Heart right ventricle (tissue), 16 donors: ENCODE measurements around the gene CLMN. TPM values are rescaled to one million over a fixed set of nuclear protein-coding genes. Genes with fewer than 3 reads are reported as not detected.

Experiments used
- ATAC-seq, 8 donors: fragments of 200-7000 bp; cut with Tn5 transposase; one replicate each; pipeline ENCODE4 v1.9.1; 2020; ENCODE audit warnings: mild to moderate bottlenecking in 8 of 8, moderate library complexity in 8 of 8, moderate number of reproducible peaks in 1 of 8
- DNase-seq, 2 donors: peaks; one replicate each; pipeline ENCODE4 v3.0.0-alpha.2; 2020
- H3K27ac ChIP-seq, 10 donors: fragments of 200-600 bp; sonication (generic) in 2 of 10; one replicate each; pipeline versions ENCODE4 v1.5.0 to v1.8.0; 2020 to 2022; ENCODE audit warnings: mild to moderate bottlenecking in 3 of 10
- H3K27me3 ChIP-seq, 7 donors: fragments of 200-600 bp; one replicate each; pipeline ENCODE4 v1.8.0; 2021 to 2022; ENCODE audit warnings: mild to moderate bottlenecking in 2 of 7
- H3K36me3 ChIP-seq, 9 donors: fragments of 200-600 bp; sonication (generic) in 1 of 9; one replicate each; pipeline versions ENCODE4 v1.5.0 to v1.8.0; 2020 to 2022; ENCODE audit warnings: mild to moderate bottlenecking in 2 of 9
- H3K4me1 ChIP-seq, 9 donors: fragments of 200-600 bp; sonication (generic) in 1 of 9; one replicate each; pipeline versions ENCODE4 v1.5.0 to v1.8.0; 2020 to 2022; ENCODE audit warnings: mild to moderate bottlenecking in 4 of 9
- H3K4me3 ChIP-seq, 10 donors: fragments of 200-600 bp; sonication (generic) in 2 of 10; one replicate each; pipeline versions ENCODE4 v1.5.0 to v1.8.0; 2020 to 2022; ENCODE audit warnings: mild to moderate bottlenecking in 7 of 10, moderate library complexity in 2 of 10
- H3K9me3 ChIP-seq, 11 donors: fragments of 200-600 bp in 10 of 11; sonication (generic) in 2 of 11; one replicate each; pipeline versions ENCODE4 v1.5.0 to v1.8.0; 2013 to 2022; ENCODE audit warnings: mild to moderate bottlenecking in 2 of 11, control low read depth in 1 of 11, moderate library complexity in 1 of 11
- WGBS, 2 donors: extraction: QIAGEN DNeasy Blood & Tissue Kit; methylation state at CpG; one replicate each; pipeline ENCODE4 v1.1.7; 2013; ENCODE audit warnings: inconsistent platforms in 1 of 2; 5-methylcytosine and 5-hydroxymethylcytosine counted together
- intact Hi-C, 10 donors: fragments of 100-400 bp; cut with DNase I; formaldehyde crosslinking; loops; one replicate each; pipeline versions ENCODE4 v1.11.1 to v1.14.2; 2022
- polyA plus RNA-seq, 2 donors: library from polyadenylated mRNA; stranded (reverse); fragments of 200-250 nt; gene quantifications; one replicate each; pipeline ENCODE4 v1.2.3, GENCODE V29; 2013
- total RNA-seq, 10 donors: library from RNA; stranded (reverse); fragmentation: NEBNext Ultra II Directional in 3 of 10; extraction: Animal tissue kit (Norgen Biotek cat#: 25700) in 3 of 10; gene quantifications; one replicate each; pipeline versions ENCODE4 v1.2.1 to v1.2.4, GENCODE V29; 2021 to 2023
- TF ChIP-seq, protein P1 (sequence below), 9 donors: fragments of 200-600 bp; sonication (generic) in 2 of 9; IDR thresholded peaks; one replicate each; pipeline versions ENCODE4 v1.5.0 to v1.8.0; 2021 to 2022; ENCODE audit warnings: antibody characterized with exemption in 9 of 9, mild to moderate bottlenecking in 5 of 9, moderate library complexity in 1 of 9
- donor health status: Arrhythmogenic right ventricular cardiomyopathy.
- donor health status: ischemic (EF 13 %, LVEDD 7.1; RV severe dilation, severe dysfunction).
- donor health status: healthy with polysubstance abuse.
- donor health status: DM: no; HTN: yes; CAD: no.
- donor health status: DM: no; HTN: no; CAD: no.
- donor health status: ischemic (EF 25% LVEDD 6.9; RV normal size, moderate dysfunction).
- donor health status: ischemic (EF 25% LVEDD 5.7; RV mildly dilated, moderate dysfunction).
- donor health status: healthy.
- donor health status: DM: yes; HTN: yes; CAD: no.
- donor health status: Ischemic cardiomyopathy.
- donor health status: ischemic (EF 35%, LVEDD 5.7; RV mildly dilated, moderate dysfunction).
- donor health status: nonischemic (EF 11% LVEDD 7.7; RV severe dilation, severe dysfunction).
- donor health status: DM: yes; HTN: yes; CAD: no.
- donor health status: PGD.
- donor health status: ischemic (EF 29% LVEDD 5.4; RV normal size, mild dysfunction).
- donor health status: nonischemic (EF 23%, LVEDD 6.1; RV moderate dilation, normal function).

CLMN gene
- total and polyA plus RNA-seq, 12 donors, result 2.6 to 14.5 (median 5.9) TPM

DNA sequence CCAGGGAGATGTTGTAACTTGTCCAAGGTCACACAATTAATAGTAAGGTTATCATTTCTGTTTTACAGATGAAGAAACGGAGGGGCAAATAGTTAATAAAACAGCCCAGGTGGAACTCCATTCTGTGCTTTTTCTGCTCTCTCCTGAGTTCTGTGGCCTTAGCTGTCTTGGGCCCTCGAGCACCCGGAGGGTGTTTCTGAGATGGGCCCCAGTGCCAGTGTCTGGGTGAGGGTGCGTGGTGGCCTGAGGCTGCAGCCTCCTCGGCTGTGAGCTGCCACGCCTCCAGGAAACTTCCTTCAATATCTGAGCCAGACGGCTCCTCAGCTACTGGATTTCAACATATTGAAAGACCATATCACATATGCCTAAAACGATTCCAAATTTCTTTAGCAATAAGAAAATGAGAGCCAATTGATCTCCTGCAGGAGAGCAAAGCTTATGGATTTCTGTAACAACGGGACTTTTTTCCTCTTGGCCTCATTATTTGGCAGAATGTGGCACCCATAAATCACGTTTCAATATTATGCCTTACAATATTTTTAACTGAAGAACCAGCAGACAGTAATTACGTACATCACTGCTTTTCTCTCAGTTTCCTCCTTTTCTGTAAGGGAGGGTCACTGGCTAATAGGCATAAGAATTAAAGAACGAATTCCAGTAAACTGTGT, 87.6 kb downstream of the CLMN start:
- peaks cover 0 to 53% (median 17%) of the 10 kb centered on the region in 9 donors for H3K4me1 ChIP-seq
- no peak overlapping the region for H3K27ac ChIP-seq
- ATAC-seq (no peak), DNase-seq (no peak)
- peaks cover 0 to 29% (median 4%) of the 10 kb centered on the region in 7 donors for H3K27me3 ChIP-seq
- TF ChIP-seq, protein P1, sequence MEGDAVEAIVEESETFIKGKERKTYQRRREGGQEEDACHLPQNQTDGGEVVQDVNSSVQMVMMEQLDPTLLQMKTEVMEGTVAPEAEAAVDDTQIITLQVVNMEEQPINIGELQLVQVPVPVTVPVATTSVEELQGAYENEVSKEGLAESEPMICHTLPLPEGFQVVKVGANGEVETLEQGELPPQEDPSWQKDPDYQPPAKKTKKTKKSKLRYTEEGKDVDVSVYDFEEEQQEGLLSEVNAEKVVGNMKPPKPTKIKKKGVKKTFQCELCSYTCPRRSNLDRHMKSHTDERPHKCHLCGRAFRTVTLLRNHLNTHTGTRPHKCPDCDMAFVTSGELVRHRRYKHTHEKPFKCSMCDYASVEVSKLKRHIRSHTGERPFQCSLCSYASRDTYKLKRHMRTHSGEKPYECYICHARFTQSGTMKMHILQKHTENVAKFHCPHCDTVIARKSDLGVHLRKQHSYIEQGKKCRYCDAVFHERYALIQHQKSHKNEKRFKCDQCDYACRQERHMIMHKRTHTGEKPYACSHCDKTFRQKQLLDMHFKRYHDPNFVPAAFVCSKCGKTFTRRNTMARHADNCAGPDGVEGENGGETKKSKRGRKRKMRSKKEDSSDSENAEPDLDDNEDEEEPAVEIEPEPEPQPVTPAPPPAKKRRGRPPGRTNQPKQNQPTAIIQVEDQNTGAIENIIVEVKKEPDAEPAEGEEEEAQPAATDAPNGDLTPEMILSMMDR (IDR thresholded peaks at IDR 0.05), result no peak
- 71 to 77% methylated on average over 12 of the region's 12 CpGs for WGBS, 2 donors
- intact Hi-C loops, result loop anchor here in 1 of 10 donors (10.0 kb wide), 1 partner anchor 63 kb away; no protein-coding TSS in a partner anchor
- no peak overlapping the region for H3K4me3 ChIP-seq
- no peaks in the 10 kb centered on the region for H3K36me3 ChIP-seq
- H3K9me3 ChIP-seq, result no peaks in the 10 kb centered on the region

DNA sequence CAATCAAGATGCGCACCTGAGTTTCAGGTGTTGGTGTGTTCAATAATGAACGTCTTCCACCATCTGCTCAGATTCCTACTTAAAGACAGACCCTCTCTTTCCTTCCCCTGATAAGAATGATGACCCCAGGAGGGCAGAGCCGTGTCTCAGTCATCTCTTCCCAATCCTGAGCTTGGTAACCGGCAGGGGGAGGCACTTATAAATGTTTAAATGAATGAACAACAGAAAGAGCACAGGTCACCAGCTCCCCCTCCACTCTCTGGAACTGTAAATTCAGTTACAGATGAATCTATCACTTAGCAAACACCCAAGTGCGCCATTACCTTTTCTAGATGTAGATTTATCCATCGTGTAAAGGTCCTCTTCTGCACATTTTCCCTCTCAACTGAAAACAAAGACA, 90.0 kb downstream of the CLMN start:
- H3K4me3 ChIP-seq, result no peak overlapping the region
- TF ChIP-seq, protein P1 (IDR thresholded peaks at IDR 0.05), result no peak
- 76 to 81% methylated on average over 6 of the region's 6 CpGs for WGBS, 2 donors
- no peak overlapping the region for H3K27ac ChIP-seq
- no peak for ATAC-seq
- intact Hi-C loops, result loop anchor here in 1 of 10 donors (10.0 kb wide), 1 partner anchor 65 kb away; no protein-coding TSS in a partner anchor
- no peaks in the 10 kb centered on the region for H3K9me3 ChIP-seq
- no peaks in the 10 kb centered on the region for H3K36me3 ChIP-seq
- H3K27me3 ChIP-seq, result peaks cover 0 to 43% (median 4%) of the 10 kb centered on the region in 7 donors
- peaks cover 0 to 39% (median 7%) of the 10 kb centered on the region in 9 donors for H3K4me1 ChIP-seq
- no peak for DNase-seq

DNA sequence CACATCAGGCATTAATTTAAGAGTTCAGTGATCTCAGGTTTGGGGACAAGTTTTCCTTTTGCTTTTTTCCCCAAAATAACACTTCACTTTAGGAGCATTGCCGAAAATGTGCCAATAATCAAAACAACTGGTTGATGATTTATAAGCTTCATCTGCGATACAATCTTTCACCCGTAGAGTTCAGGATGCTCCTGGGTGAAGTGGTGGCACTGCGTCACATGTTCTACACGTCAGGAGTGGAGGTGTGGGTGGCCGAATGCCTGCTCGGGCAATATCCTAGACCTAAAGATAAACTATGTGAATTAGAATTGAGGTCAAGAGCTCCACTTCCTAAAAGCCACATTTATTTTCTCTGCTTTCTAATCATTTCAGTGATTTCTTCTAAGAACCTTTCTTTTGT, 91.5 kb downstream of the CLMN start:
- intact Hi-C loops, result no loop called here
- Histone ChIP-seq H3K36me3 (no peaks in the 10 kb centered on the region), H3K27me3 (peaks cover 0 to 43% (median 4%) of the 10 kb centered on the region in 7 donors), H3K9me3 (no peaks in the 10 kb centered on the region), H3K4me1 (peaks cover 0 to 33% (median 0%) of the 10 kb centered on the region in 9 donors), H3K27ac (no peak overlapping the region), H3K4me3 (no peak overlapping the region)
- WGBS, 2 donors, result 86 to 95% methylated on average over 7 of the region's 7 CpGs
- no peak for DNase-seq
- ATAC-seq, result no peak
- TF ChIP-seq, protein P1 (IDR thresholded peaks at IDR 0.05), result no peak

DNA sequence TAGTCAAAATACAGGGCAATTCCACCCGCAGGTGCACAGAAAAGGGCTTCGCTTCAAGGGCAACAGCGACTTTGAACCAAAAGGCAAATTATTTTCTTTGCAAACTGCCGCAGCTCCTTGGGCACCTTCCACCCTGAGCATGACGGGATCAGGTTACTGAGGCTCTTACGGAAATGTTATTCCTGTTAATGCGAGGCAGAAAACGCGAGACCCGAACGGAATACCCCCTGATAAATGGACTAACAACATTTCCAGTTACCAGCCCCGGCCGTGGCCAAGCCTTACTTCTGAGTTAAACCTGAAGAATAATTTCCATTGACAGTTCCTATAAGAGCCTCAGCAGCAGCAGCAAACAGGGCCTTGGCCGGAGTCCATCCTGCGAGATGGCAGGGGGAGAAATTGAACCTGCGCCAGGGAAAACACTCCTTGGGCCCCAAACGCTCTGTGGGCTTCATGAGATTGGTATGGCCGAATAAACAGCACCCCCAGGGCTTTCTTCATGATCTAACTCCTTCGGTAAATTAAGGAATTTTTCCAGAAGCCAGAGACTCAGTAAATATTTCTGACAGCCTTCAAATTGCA, 92.3 kb downstream of the CLMN start:
- TF ChIP-seq, protein P1 (IDR thresholded peaks at IDR 0.05), result no peak
- H3K36me3 ChIP-seq, result no peaks in the 10 kb centered on the region
- WGBS, 2 donors, result 51 to 56% methylated on average over 19 of the region's 19 CpGs
- peaks cover 0 to 32% (median 0%) of the 10 kb centered on the region in 9 donors for H3K4me1 ChIP-seq
- ATAC-seq, result peak in 1 of 8 donors; percentile 30
- H3K9me3 ChIP-seq, result no peaks in the 10 kb centered on the region
- H3K27ac ChIP-seq, result no peak overlapping the region
- no peak overlapping the region for H3K4me3 ChIP-seq
- peaks cover 0 to 47% (median 8%) of the 10 kb centered on the region in 7 donors for H3K27me3 ChIP-seq
- DNase-seq, result no peak
- intact Hi-C loops, result no loop called here
